GM19043 (cell line): ENCODE results near the gene HDAC10.

Source experiments
- ATAC-seq: cut with Tn5 transposase; IDR thresholded peaks from one replicate; pipeline ENCODE4 v1.9.1; 2021; ENCODE audit warnings: low read depth; ENCODE audit not compliant: unreplicated experiment

Gene HDAC10, protein sequence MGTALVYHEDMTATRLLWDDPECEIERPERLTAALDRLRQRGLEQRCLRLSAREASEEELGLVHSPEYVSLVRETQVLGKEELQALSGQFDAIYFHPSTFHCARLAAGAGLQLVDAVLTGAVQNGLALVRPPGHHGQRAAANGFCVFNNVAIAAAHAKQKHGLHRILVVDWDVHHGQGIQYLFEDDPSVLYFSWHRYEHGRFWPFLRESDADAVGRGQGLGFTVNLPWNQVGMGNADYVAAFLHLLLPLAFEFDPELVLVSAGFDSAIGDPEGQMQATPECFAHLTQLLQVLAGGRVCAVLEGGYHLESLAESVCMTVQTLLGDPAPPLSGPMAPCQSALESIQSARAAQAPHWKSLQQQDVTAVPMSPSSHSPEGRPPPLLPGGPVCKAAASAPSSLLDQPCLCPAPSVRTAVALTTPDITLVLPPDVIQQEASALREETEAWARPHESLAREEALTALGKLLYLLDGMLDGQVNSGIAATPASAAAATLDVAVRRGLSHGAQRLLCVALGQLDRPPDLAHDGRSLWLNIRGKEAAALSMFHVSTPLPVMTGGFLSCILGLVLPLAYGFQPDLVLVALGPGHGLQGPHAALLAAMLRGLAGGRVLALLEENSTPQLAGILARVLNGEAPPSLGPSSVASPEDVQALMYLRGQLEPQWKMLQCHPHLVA

DNA sequence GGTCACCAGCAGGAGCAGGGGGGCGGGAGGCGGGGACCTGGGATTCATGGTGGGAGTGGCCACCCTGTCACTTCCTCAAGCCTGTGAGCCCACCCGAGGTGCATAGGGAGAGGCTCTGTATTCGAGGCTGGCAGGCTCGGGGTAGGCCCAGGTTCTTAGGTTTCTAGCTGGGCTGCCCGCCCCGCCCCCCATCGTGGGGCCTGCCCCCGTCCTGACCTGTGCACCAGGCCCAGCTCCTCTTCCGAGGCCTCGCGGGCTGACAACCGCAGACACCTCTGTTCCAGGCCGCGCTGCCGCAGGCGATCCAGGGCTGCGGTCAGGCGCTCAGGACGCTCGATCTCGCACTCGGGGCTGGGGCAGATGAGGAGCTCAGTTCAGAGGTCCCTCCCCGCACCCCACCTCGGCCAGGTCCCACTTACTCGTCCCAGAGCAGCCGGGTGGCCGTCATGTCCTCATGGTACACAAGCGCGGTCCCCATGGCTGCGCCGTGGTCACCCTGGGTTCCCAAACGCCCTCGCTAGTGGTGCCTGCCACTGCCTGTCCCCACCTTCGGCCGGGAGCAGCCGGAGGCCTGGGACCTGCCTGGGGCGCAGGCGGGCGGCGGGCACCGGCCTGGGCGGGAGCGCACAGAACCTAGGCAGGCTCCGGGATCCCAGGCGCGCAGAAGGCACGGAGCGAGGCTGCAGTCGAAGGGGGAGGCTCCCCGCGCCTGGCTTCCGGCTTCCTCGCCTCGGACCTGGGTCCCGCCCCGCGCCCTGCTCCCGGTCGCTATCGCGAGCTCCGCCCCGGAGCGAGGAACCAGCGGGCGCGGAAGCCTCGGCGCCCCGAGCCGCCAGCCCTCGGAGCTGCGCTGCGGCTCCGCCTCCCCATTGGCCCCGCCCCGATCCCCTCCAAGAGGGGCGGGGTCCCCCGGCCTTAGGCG, at the start of gene HDAC10:
TSS of gene HDAC10 (minus strand) at position 711 of the 922 bp plus-strand sequence. CDS start at position 478, 233 bp downstream.
- ATAC-seq: peak; percentile 65

DNA sequence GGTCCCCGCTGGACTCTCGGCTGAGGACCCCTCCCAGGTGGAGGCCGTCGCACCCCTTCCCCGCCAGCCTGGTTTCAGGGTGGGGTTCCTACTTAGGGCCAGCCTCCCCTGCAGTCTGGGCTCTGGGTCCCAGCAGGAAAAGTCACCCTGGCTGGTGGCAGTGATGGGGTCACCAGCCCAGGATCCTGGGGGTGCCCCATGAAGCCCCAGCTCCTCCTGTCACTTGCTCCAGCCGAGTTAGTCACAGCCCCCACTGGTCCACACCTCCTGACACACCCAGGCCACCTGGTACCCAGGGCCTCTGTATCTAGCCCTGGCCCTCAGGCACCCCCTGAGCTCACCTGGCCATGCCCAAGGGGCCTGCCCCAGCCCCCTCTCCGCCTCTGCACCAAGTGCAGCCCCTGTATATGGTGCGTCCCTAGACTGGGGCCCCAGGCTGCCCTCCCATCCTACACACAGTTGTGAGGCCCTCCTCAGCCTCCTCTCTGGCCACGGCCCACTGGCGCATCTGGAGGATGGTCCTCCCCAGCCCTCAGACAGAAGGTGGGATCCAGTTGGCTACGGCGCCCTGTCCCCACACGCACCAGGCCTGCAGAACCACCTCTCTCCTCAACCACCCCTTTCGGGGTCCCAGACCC, 49.7 kb upstream of the HDAC10 start:
- no peak for ATAC-seq

DNA sequence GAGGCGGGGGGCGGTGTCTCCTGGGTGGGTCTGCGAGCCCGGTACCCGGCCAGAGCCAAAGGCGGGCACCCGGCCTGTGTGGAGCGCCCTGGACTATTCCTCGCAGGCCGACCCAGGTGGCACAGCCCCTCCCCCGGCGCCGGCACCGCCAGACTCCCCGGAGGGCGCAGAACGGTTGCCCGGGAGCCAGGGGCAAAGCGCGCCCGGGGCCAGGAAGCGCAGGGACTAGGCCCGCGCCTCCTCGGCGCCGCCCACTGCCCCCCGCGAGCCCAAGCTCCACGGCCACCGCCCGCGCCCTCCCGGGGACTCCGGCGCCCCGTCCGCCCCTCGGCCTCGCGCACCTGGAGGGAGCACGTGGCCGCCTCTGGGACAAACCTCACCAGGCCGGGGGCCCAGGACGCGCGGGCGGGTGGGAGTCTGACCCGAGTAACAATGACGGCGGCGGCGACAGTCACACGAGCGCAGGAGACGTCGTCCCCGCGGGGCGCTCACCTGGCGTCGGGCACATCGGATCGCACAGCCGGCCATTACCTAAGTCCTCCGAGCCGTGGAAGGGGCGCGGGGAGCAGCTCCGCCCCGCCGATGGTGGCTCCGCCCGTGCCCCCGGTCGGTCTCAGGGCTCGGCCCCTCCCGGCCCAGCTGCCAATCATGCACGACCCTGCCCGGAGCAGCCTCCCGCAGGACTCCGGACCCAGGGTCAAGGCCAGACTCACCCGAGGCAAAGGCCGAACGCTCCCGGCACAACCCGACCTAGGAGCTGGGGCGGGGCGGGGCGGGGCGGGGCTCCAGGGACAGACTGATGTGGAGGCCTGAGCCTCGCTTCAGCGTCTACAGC, 48.9 kb upstream of the HDAC10 start:
- ATAC-seq: no peak

DNA sequence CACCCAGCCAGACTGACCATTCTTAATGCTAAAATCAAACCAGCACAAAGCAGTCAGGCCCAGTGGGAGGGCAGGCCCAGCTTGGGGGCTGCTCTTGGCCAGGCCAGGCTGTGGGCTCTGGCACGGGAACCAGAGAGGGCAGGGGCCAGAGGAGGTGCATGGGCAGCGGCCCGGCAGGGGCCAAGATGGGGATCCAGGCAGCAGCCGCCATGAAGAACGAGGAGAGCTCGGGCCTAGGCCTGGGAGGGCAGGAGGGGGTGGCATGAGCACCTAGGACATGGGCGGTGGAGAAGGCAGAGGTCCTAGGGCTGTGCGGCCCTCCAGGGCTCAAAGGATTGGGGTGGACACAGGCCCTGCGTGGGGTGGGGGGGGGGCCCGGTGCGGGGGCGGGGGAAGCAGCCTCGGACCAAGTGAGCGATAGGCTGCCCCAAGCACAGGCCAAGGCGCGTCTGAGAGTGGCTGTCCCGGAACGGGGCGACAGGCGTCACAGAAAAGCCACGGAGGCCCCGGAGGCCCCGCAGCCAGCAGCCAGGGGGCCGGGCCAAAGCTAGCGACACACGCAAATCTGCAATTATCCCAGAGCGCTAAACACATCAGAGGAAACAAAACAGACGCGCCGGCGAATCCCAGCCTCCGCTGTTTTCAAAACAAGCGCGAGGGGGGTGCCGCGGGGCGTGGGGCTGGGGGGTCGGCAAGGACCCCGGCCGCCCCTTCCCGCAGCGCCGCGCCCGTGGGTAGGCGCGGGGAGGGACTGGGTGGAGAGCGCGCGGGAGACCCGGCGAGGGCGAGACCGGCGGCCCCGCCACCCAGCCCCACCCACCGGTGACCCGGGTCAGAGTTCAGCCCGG, 48.1 kb upstream of the HDAC10 start:
- no peak for ATAC-seq

DNA sequence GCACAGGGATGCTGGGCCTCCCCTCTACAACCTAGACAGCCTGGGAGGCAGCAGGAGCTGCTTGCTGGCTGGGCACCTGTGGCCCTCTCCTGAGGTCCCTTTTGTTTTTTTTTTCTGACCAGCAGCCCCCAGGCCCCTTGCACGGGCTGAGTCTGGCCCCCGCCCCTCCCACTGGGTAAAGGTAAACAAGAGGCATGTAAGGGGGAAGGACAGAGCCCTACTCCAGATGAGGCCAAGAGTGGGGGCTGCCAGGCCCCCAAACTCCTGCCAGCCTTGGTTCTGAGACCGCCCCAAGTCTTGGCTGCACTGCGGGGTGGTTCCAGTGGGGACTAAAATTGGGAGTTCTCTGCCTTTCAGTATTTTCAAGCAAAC, 47.2 kb upstream of the HDAC10 start:
- ATAC-seq: no peak

DNA sequence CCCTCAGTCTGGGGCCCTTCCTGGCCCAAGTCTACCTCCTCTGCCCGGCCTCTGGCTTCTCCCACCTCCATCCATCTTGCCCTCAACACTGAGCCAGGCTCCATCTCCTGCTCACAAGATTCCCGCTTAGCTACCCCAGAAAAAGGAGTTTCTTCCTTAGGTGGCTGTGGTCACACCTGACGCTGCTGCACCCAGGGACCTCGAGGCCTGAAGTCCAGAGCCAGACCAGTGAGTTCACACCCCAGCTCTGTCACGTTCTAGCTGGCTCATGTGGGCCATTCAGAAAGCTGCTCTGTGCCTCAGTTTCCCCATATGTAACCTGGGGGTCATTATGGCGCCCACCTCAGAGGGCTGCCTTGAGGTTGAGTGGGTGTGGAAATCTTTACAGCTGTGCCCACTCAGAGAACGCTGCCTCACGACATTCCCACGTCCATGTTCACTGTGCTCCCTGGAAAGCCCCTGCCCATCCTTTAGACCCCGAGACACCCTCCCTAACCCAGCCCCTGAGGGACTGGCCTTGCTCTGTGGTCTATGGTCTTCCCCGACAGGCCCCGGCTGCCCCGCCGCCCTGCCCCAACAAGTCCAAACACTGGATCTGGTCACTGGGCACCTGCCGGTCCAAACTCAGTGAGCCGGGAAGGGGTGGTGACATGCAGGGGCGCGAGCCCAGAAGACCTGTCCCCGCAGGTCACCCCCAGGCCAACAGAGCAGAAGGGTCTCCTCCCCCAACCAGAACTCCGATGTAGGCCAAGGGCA, 46.6 kb upstream of the HDAC10 start:
- ATAC-seq: no peak

DNA sequence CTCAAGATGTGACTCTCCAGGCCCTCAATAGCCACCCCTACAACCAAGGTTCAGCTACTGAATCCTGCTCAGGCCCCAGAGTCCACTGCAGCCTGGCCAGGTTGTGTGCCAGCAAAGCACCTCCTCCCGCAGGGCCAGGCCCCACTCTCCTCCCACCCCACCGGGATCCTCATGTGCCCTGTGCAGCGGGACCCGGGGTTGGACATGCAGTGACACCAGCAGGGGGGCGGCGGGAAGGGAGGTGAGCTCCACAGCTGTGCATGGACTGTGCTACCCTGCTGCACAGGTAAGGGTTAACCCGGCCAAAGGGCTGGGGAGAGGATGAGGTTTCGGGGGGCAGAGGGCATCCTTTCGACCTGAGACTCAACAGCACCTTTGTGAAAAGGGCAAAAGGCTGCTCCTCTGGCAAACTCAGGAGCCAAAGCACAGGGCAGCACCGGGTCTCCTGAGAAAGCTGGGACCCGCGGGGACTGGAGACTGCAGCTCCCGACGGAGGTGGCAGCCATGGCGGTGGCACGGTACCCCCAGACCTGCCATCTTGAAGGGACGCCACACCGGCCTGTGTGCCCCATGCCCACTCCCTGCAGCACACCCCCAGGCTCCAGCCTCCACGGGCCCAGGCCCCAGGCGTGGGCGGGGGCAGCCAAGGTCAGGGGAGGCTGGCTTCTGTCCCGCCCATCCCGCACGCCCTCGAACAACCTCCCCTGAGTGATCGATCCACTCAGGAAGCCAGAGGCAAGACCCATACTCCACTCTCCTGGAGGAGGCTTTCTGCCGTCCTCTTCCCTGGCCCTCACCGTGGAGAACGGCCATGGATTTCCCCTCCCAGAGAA, 45.8 kb upstream of the HDAC10 start:
- ATAC-seq: no peak

DNA sequence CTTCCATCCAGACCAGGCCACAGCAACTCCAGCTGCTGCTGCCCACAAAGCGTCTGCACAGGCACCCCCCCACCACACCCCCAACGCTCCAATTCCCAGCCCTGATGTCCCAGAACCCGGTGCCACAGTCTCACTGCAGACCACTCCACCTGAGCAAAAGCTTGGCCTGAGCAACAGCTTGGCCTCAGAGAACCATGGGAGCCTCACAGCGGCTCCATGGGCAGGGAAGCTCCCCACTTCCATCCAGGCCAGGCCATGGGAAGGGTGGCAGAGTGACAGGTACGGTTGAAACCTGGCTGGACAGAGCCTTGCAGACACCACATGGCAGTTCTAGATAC, 43.2 kb upstream of the HDAC10 start:
- no peak for ATAC-seq

DNA sequence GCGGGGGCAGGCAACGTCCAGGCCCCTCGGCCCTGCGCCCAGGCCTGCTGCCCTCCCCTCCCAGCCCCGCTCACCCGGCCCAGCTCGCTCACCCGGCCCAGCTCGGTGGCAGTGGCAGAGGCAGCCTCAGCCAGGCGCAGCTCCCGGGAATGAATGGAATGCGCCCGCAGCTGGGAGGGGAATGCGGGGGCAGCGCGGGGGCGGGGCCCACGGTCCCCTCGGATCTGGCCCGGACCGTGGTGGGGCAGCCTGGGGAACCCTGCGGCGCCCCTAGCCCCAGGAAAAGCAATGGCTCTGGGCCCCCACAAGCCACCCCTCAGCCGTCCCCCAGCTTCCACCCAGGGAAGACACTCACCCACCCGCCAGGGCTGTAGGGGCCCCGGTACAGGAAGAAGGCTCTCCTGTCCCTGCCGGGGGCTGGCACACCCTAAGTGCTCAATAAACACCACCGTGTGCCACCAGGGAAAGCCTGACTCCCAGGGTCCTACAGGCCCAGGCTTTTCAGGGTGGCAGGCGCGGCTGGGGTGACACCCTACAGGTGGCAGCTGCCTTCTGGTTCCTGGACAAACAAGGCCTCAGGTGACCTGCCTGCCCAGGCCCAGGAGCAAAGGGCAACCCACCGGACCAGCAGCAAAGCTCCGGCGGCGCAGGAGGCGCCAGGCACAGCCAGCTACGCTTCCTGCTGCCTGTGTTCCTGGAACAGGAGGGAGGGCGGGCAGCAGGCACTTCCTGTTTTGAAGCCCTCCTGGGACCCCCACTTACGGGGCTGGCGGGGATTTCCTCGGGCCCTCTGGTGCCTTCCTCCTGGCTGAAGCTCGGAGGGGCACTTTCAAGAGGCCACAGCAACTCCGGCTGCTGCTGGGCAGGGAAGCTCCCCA, 42.6 kb upstream of the HDAC10 start:
- ATAC-seq: no peak

DNA sequence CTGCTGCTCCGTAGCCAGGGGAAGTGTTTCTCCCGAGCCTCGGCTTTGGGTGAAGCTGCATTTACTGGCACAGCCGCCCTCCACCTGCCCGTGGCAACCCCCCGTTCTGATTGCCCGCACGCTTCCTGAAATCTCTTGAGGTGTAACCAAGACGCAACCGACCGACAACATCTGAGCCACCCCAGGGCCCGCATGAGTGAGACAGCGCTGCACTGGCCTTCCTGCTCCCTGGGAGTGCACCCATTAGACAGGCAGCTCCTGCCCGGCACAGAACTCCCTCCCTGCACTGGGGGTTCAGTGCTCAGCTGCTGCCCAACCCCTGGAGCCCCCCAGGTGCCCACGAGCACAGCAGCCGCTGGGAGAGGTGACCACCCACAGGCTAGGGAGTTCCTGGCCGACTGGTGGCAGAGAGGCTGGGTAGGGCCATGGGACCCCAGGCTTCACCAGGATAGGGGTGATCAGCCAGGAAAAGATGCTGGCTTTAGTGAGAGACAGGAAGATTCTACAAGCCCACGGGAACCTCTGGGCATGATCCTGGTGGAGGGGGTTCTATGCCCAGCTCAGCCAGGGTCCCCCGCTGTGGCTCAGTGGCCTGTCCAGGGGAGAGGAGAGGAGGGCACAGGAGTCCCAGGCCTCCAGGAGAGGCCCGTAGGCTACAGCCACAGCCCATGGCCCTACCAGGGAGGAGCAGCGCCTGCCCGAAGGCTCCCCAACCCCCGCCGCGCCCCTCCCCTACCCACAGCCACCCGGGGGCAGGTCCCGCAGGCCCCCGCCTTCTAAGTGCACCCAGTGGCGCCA, 41.8 kb upstream of the HDAC10 start:
- ATAC-seq: no peak

DNA sequence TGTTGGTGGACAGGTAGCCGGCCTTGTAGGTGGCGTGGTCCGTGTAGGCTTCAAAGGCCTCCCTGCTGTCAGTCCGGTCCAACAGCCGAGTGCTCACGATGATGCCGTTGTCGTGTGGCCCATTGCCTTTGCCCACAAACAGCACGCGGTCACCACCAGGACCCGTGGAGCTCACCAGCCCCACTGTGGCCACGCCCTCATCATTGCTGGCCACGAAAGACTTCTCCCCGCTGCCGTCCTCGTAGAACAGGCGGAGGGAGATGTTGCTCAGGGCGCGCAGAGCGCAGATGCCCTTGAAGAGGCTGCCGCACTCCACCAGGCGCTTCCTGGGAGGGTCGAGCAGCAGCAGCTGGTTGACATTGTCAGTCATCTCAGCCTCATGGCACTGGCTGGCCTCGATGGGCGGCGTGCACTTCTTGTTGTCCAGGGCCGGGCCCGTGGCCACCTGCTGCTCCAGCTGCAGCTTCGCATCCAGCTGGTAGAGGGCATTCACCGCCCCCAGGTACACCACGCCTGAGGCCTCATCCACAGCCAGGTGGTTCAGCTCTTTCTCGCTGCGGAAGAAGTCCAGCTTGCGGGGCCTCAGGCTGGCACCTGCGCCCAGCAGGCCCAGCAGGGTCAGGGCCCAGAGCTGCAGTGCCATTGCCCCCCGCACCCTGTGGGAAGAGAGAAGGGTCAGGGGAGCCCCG, 39.0 kb upstream of the HDAC10 start:
- no peak for ATAC-seq

DNA sequence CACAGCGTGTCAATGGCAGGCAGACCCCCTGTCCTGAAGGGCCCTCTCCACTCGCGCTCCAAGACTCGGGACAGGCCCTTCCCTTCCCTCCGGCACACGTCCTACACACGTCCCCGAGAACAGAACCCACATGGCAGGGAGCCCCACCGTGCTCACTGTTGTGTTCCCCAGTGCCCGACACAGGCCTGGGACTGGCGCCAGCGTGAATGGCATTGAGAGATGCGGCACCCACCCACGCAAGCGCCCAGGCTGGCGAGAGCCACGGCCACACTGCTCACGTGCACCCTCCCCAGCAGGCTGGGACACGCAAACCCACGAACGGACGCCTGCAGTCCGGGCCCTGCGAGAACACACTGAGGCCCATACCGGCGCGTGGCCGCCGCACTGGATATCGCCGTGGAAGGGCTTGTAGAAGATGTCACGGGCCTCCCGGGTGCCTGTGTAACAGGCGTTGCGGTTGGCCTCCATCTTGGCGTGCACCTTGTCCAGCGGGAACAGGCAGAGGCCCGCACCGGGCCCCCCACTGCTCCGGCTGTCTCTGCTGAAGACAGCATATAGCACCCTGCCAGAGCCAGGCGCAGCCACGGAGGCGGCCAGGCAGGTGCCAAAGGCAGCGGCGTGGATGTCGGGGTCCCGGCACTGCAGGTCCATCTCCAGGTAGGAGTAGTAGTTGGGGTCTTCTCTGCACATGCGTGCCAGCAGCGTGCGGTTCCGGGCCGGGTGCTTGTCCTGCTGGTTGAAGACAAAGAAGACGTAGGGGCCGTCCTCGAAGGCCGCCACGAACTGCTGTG, 38.3 kb upstream of the HDAC10 start:
- no peak for ATAC-seq

DNA sequence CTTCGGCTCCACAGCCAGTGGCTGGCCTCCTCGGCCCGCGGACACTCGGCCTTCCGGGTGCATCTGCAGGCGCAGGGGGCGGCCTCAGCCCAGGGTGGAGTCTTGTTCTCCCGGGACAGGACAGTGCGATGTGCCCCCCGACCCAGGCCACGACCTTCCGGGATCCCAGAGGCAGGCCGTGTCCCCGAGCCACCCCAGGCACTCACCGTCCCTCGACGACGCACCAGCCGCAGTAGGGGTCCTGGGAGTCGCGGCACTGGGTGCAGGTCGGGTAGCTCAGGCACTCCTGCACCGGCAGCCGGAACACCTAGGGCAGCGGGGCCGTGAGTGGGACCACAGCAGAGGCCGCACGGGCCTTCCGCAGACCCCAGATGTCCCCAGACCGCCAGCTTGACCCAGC, 36.7 kb upstream of the HDAC10 start:
- no peak for ATAC-seq

DNA sequence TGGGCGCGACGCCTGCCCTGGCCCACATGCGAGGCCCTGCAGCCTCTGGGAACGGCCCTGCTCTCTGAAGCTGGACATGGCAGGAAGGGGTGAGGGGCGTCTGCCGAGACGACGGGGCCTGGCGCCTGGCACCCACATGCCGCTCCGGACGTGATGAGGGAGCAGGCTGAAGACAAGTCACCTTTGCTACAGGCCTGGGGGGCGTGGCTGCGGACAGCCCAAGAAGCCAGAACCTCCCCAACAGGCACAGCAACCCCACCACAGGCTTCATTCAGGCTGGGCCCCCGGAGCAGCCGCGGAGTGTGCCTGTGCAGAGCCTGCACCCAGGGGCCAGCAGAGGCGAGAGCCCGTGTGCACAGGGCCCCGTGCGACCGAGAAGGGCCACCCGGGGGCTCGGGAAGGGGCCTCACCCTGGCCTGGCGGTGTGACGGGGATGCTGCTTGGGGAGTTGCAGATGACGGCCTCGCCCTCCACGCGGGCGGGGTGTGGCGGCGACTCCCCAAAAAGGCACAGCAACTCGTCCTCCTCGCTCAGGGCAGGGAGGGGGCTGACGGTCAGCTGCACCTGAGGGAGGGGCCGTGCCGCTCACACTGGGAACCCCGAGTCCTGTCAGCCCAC, 35.7 kb upstream of the HDAC10 start:
- ATAC-seq: no peak
